ENCODE measurements around the gene DHRS7C.

GRCh38 chr17:9821921-9822320, 30.5 kb upstream of the DHRS7C start, which contains the start of gene GSG1L2:
- TF ChIP-seq CTCF (optimal IDR thresholded peaks at IDR 0.05 in 1 of 3, IDR thresholded peaks at IDR 0.05 in 1 of 3, conservative IDR thresholded peaks at IDR 0.05 in 1 of 3; ENCODE audit: extremely low read depth in 1 of 3, insufficient read depth in 2 of 3, low read length in 3 of 3) (no peak), EZH2 (IDR thresholded peaks at IDR 0.05; ENCODE audit: low read length) (no peak)
